ENCODE results near the gene SENP2.
"Not testable (repeated sequence)": the region's sequence is repeated elsewhere in the genome, so short reads cannot be mapped to it uniquely, and the experiment has no call there.

The SENP2 gene

GRCh38 chr3:185637388-185637787 lies 51.3 kb downstream of the SENP2 start:
- Histone ChIP-seq H3K27me3 (ENCODE audit: insufficient read depth, poor library complexity, severe bottlenecking) (no peaks in the 10 kb centered on the region), H3K27ac (ENCODE audit: poor library complexity, severe bottlenecking) (no peak overlapping the region), H3K36me3 (ENCODE audit: low read depth) (no peaks in the 10 kb centered on the region), H3K4me1 (ENCODE audit: insufficient read depth, poor library complexity, severe bottlenecking) (peaks cover 5% of the 10 kb centered on the region), H3K9me3 (ENCODE audit: severe bottlenecking) (no peaks in the 10 kb centered on the region), H3K4me3 (ENCODE audit: severe bottlenecking) (no peak overlapping the region)
- ATAC-seq (ENCODE audit: low read depth) = peak; percentile 6; the same call in 1 of the 3 replicates
- no peak for TF ChIP-seq CTCF (IDR thresholded peaks at IDR 0.05; ENCODE audit: poor library complexity, severe bottlenecking)
- no peak for DNase-seq (ENCODE audit: low spot score)

GRCh38 chr3:185638651-185639050 lies 52.6 kb downstream of the SENP2 start:
- ATAC-seq (ENCODE audit: low read depth); H3K27ac ChIP-seq (ENCODE audit: poor library complexity, severe bottlenecking); H3K27me3 ChIP-seq (ENCODE audit: insufficient read depth, poor library complexity, severe bottlenecking): not testable (repeated sequence)

GRCh38 chr3:185639632-185640206 lies 53.6 kb downstream of the SENP2 start:
- peaks cover under 1% of the 10 kb centered on the region; the same call in 1 of the 2 replicates for H3K36me3 ChIP-seq (ENCODE audit: low read depth)
- H3K4me1 ChIP-seq (ENCODE audit: insufficient read depth, poor library complexity, severe bottlenecking) = peaks cover 5% of the 10 kb centered on the region
- ATAC-seq (ENCODE audit: low read depth) (no peak), DNase-seq (ENCODE audit: low spot score) (no peak)
- no peaks in the 10 kb centered on the region for H3K27me3 ChIP-seq (ENCODE audit: insufficient read depth, poor library complexity, severe bottlenecking)
- no peak overlapping the region for H3K27ac ChIP-seq (ENCODE audit: poor library complexity, severe bottlenecking)
- H3K4me3 ChIP-seq (ENCODE audit: severe bottlenecking) = no peak overlapping the region
- H3K9me3 ChIP-seq (ENCODE audit: severe bottlenecking) = no peaks in the 10 kb centered on the region
- TF ChIP-seq CTCF (IDR thresholded peaks at IDR 0.05; ENCODE audit: poor library complexity, severe bottlenecking) = no peak

More at GRCh38 chr3:185638651-185639050, 52.6 kb downstream of the SENP2 start:
- H3K9me3 ChIP-seq (ENCODE audit: severe bottlenecking); H3K4me1 ChIP-seq (ENCODE audit: insufficient read depth, poor library complexity, severe bottlenecking); DNase-seq (ENCODE audit: low spot score); H3K4me3 ChIP-seq (ENCODE audit: severe bottlenecking); H3K36me3 ChIP-seq (ENCODE audit: low read depth): not testable (repeated sequence)

DNA sequence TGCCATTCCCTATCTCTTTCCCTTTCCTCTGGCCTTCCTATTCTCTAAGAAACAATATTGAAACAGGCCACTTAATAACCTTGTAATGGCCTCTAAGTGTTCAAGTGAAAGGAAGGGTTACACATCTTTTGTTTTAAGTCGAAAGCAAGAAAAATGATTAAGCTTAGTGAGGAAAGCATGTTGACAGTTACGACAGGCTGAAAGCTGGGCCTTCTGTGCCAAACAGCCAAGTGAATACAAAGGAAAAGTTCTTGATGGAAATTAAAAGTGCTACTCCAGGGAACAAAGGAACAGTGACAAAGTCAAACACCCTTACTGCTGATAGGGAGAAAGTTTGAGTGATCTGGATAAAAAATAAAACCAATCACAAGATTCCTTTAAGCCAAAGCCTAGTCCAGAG lies 54.2 kb downstream of the SENP2 start:
- DNase-seq (ENCODE audit: low spot score) (no peak), ATAC-seq (ENCODE audit: low read depth) (no peak)
- no peak overlapping the region for H3K27ac ChIP-seq (ENCODE audit: poor library complexity, severe bottlenecking)
- H3K4me3 ChIP-seq (ENCODE audit: severe bottlenecking) = no peak overlapping the region
- no peaks in the 10 kb centered on the region for H3K9me3 ChIP-seq (ENCODE audit: severe bottlenecking)
- peaks cover under 1% of the 10 kb centered on the region for H3K4me1 ChIP-seq (ENCODE audit: insufficient read depth, poor library complexity, severe bottlenecking)
- H3K27me3 ChIP-seq (ENCODE audit: insufficient read depth, poor library complexity, severe bottlenecking) = no peaks in the 10 kb centered on the region
- TF ChIP-seq CTCF (IDR thresholded peaks at IDR 0.05; ENCODE audit: poor library complexity, severe bottlenecking) = no peak
- H3K36me3 ChIP-seq (ENCODE audit: low read depth) = peaks cover 6% of the 10 kb centered on the region

- H3K4me3 ChIP-seq (ENCODE audit: severe bottlenecking) = not testable (repeated sequence)
Observed at GRCh38 chr3:185645191-185645590, 59.1 kb downstream of the SENP2 start.

More at GRCh38 chr3:185645191-185645590, 59.1 kb downstream of the SENP2 start:
- peaks cover 53% of the 10 kb centered on the region for H3K36me3 ChIP-seq (ENCODE audit: low read depth)
- not testable (repeated sequence) for DNase-seq (ENCODE audit: low spot score); H3K27me3 ChIP-seq (ENCODE audit: insufficient read depth, poor library complexity, severe bottlenecking); H3K27ac ChIP-seq (ENCODE audit: poor library complexity, severe bottlenecking); H3K9me3 ChIP-seq (ENCODE audit: severe bottlenecking); H3K4me1 ChIP-seq (ENCODE audit: insufficient read depth, poor library complexity, severe bottlenecking); ATAC-seq (ENCODE audit: low read depth)
